Spleen (tissue), 7 donors: Measurements from ENCODE around the gene LRRC7.
"Not testable (repeated sequence)": the region's sequence is repeated elsewhere in the genome, so short reads cannot be mapped to it uniquely, and the experiment has no call there.

ENCODE experiments used
- CTCF ChIP-seq, 11 experiments: fragments of 200-600 bp in 7 of 11; fragments of 450-650 bp in 4 of 11; sonication (generic) in 4 of 11; IDR thresholded peaks in 8 of 11; conservative IDR thresholded peaks in 3 of 11; 1 replicate in 7 of 11; 2 replicates in 4 of 11; pipeline versions ENCODE4 v1.4.0 to v1.8.0; 2016 to 2021; ENCODE audit warnings: antibody characterized with exemption in 11 of 11, inconsistent platforms in 4 of 11, mild to moderate bottlenecking in 1 of 11
- POLR2A ChIP-seq, 3 donors: fragments of 450-650 bp; IDR thresholded peaks; one replicate each; pipeline ENCODE4 v1.5.1; 2017; ENCODE audit warnings: antibody characterized with exemption in 3 of 3, mild to moderate bottlenecking in 1 of 3
- POLR2AphosphoS5 ChIP-seq, 3 donors: sonication (generic); formaldehyde crosslinking; IDR thresholded peaks; one replicate each; pipeline ENCODE4 v1.5.1; 2017; ENCODE audit warnings: antibody characterized with exemption in 3 of 3
- donor health status: DM: no; HTN: no; CAD: no; lungs with moderate emphysema.
- donor health status: DM: no; HTN: no; CAD: no.
- donor health status: DM: no; HTN: no; CAD: no.

DNA sequence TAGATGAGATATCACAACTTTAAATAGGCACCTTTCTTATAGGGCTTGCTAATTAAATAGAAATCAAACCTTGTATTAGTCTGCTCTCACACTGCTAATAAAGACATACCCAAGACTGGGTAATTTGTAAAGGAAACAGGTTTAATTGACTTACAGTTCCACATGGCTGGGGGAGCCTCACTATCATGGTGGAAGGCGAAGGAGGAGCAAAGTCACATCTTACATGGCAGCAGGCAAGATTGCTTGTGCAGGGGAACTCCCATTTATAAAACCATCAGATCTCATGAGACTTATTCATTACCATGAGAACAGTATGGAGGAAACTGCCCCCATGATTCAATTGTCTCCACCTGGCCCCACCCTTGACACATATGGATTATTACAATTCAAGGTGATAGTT, 477.9 kb downstream of the LRRC7 start:
- TF ChIP-seq CTCF (IDR thresholded peaks at IDR 0.05 in 8 of 11, conservative IDR thresholded peaks at IDR 0.05 in 3 of 11); POLR2A (IDR thresholded peaks at IDR 0.05); POLR2AphosphoS5 (IDR thresholded peaks at IDR 0.05): not testable (repeated sequence)
